ENCODE results near the gene SH3PXD2A. TPM values are rescaled to one million over a fixed set of nuclear protein-coding genes. Genes with fewer than 3 reads are reported as not detected.

Gene SH3PXD2A
- total and polyA plus RNA-seq, 7 donors = 3.0 to 57.7 (median 10.6) TPM

GRCh38 chr10:103881416-103882284, 26.3 kb upstream of the SH3PXD2A start:
- H3K36me3 ChIP-seq (ENCODE audit: insufficient read depth in 1 of 2, low read depth in 1 of 2) = peaks cover 0 to 77% of the 10 kb centered on the region in 2 donors
- TF ChIP-seq, protein P1, sequence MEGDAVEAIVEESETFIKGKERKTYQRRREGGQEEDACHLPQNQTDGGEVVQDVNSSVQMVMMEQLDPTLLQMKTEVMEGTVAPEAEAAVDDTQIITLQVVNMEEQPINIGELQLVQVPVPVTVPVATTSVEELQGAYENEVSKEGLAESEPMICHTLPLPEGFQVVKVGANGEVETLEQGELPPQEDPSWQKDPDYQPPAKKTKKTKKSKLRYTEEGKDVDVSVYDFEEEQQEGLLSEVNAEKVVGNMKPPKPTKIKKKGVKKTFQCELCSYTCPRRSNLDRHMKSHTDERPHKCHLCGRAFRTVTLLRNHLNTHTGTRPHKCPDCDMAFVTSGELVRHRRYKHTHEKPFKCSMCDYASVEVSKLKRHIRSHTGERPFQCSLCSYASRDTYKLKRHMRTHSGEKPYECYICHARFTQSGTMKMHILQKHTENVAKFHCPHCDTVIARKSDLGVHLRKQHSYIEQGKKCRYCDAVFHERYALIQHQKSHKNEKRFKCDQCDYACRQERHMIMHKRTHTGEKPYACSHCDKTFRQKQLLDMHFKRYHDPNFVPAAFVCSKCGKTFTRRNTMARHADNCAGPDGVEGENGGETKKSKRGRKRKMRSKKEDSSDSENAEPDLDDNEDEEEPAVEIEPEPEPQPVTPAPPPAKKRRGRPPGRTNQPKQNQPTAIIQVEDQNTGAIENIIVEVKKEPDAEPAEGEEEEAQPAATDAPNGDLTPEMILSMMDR (IDR thresholded peaks at IDR 0.05) = no peak
- DNase-seq (peak; percentile 41 to 58), ATAC-seq (peak; percentile 81 to 89 (median 84))
- H3K27me3 ChIP-seq (ENCODE audit: insufficient read depth in 3 of 3, low read length in 2 of 3) = no peaks in the 10 kb centered on the region
- no peaks in the 10 kb centered on the region for H3K4me1 ChIP-seq
- intact Hi-C loops (cut with DNase I) = loop anchor here in 1 of 2 donors (10.0 kb wide), 1 partner anchor 243 kb away; the partner anchor contains the start of gene SFR1
- no peak overlapping the region for H3K4me3 ChIP-seq
- peak overlapping the region; percentile 75 for H3K27ac ChIP-seq
- no peaks in the 10 kb centered on the region for H3K9me3 ChIP-seq
- whole genome bisulfite sequencing, 3 donors = 51 to 55% (median 52%) methylated on average over 15 of the region's 15 CpGs

GRCh38 chr10:103879831-103880230, 24.5 kb upstream of the SH3PXD2A start:
- Histone ChIP-seq H3K4me1 (no peaks in the 10 kb centered on the region), H3K4me3 (no peak overlapping the region), H3K27ac (peak overlapping the region; percentile 75), H3K9me3 (no peaks in the 10 kb centered on the region), H3K27me3 (ENCODE audit: insufficient read depth in 3 of 3, low read length in 2 of 3) (no peaks in the 10 kb centered on the region), H3K36me3 (ENCODE audit: insufficient read depth in 1 of 2, low read depth in 1 of 2) (peaks cover 0 to 73% of the 10 kb centered on the region in 2 donors)
- TF ChIP-seq, protein P1 (IDR thresholded peaks at IDR 0.05) = no peak
- WGBS, 3 donors = 95 to 96% (median 96%) methylated on average over 7 of the region's 7 CpGs
- intact Hi-C loops (cut with DNase I) = loop anchor here (10.0 kb wide), 2 partner anchors 245 to 285 kb away; partner anchors contain the start of gene SFR1 (in 1 of the 2)
- ATAC-seq (no peak), DNase-seq (no peak)

GRCh38 chr10:103879409-103879808, 24.0 kb upstream of the SH3PXD2A start:
- H3K27ac ChIP-seq = no peak overlapping the region
- ATAC-seq (no peak), DNase-seq (no peak)
- H3K36me3 ChIP-seq (ENCODE audit: insufficient read depth in 1 of 2, low read depth in 1 of 2) = peaks cover 0 to 71% of the 10 kb centered on the region in 2 donors
- H3K4me3 ChIP-seq = no peak overlapping the region
- TF ChIP-seq, protein P1 (IDR thresholded peaks at IDR 0.05) = no peak
- no peaks in the 10 kb centered on the region for H3K9me3 ChIP-seq
- intact Hi-C loops (cut with DNase I) = loop anchor here in 1 of 2 donors (10.0 kb wide), 1 partner anchor 285 kb away; no protein-coding TSS in a partner anchor
- no peaks in the 10 kb centered on the region for H3K4me1 ChIP-seq
- WGBS, 3 donors = 87 to 93% (median 92%) methylated on average over 9 of the region's 9 CpGs
- H3K27me3 ChIP-seq (ENCODE audit: insufficient read depth in 3 of 3, low read length in 2 of 3) = no peaks in the 10 kb centered on the region

- TF ChIP-seq, protein P1 (IDR thresholded peaks at IDR 0.05) = no peak
- H3K4me1 ChIP-seq = no peaks in the 10 kb centered on the region
- intact Hi-C loops (cut with DNase I) = loop anchor here in 1 of 2 donors (10.0 kb wide), 1 partner anchor 283 kb away; no protein-coding TSS in a partner anchor
Measured at GRCh38 chr10:103877861-103878260, 22.5 kb upstream of the SH3PXD2A start.

More at GRCh38 chr10:103877861-103878260, 22.5 kb upstream of the SH3PXD2A start:
- no peak for DNase-seq
- 96 to 98% (median 96%) methylated on average over 1 of the region's 1 CpG for WGBS, 3 donors
- H3K27ac ChIP-seq = no peak overlapping the region
- no peaks in the 10 kb centered on the region for H3K27me3 ChIP-seq (ENCODE audit: insufficient read depth in 3 of 3, low read length in 2 of 3)
- no peak overlapping the region for H3K4me3 ChIP-seq
- peaks cover 0 to 63% of the 10 kb centered on the region in 2 donors for H3K36me3 ChIP-seq (ENCODE audit: insufficient read depth in 1 of 2, low read depth in 1 of 2)
- H3K9me3 ChIP-seq = no peaks in the 10 kb centered on the region
- no peak for ATAC-seq
